Activated CD8-positive, alpha-beta memory T cell treated with anti-CD3 and anti-CD28 coated beads, Interleukin-2, amount 50 U/mL, for 24 hours (primary cell): ENCODE results near the gene NT5C1A.
A peak's percentile ranks its signal among the peaks of the same experiment; 100 is the strongest.

Experiments
- DNase-seq: peaks from one replicate; pipeline ENCODE4 v3.0.0-alpha.2; 2020; ENCODE audit errors: extremely low read depth

Gene NT5C1A

DNA sequence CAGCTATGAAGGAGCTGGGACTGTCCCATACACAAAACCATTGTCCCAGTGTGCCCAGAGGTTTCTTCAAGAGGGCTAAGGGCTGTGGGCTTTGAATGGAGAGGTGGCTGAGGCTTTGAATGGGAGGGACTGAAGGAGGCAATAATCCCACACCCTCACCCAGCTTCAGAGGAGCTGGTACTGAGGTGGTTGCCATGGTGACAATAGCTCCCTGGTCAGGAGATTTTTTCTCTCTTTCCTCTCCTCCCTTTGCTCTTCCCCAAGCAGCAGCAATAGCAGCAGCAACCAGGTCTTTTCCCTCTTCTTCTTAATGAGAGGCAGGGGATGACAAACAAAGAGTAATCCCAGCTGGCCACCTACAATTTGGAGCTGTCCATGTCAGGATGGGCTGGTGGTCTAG is 17.7 kb upstream of the NT5C1A start:
- DNase-seq, result no peak

GRCh38 chr1:39689214-39689613 is 17.3 kb upstream of the NT5C1A start:
- DNase-seq, result no peak

DNA sequence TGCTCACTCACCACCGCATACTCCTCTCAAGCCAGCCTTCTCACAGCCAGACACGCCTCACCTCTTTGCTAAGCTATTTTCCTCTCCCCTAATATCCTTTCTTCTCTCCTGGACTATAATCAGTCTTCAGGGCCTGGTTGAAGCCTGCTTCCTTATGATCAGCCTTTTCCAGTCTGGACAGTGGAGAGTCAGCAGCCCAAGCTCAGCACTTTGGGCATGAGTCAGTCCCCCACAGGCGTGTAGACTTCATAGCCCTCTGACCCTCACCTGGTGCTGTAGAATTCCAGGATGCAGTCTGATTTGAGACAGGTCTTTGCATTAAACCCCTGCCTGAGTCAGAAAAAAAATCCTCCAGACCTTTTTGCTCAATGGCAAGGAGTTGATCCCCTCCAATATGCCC is 16.8 kb upstream of the NT5C1A start:
- DNase-seq, result no peak

GRCh38 chr1:39687243-39687642 is 15.3 kb upstream of the NT5C1A start:
- no peak for DNase-seq

DNA sequence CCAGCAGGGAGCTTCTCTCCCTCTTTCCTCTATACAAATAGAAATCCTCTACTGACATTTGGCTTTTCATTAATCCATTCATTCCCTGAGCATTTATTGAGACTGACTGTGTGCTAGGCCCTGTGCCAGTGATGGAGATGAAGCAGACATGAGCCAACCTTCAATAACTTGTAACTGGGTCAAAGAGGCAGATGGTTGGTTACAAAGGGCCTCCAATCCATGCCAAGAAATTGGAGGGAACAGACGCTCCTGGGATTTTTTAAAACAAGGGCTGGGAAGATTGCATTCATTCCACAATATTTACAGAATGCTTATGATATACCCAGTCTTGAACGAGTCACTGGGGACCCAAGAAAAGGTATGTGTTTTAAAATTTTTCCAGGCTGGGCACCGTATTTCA is 13.2 kb upstream of the NT5C1A start:
- no peak for DNase-seq

DNA sequence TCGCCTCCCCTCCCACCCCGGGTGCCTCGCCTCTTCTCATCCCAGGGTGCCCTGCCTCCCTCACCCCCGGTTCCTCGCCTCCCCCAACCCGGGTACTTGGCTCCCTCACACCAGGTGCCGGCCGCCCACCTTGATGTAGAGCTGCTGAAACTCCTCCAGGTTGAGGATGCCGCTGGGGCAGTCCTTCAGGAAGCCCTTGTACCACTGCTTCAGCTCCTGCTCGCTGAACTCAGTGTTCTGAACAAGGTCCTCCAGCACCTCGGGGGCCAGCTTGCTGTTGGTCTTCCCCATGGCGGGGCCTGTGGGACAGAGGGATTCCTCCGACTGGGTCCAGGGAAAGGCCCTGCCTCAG is 12.4 kb upstream of the NT5C1A start:
- DNase-seq, result no peak

- DNase-seq, result no peak
Observed at GRCh38 chr1:39683591-39684312, 11.8 kb upstream of the NT5C1A start.

GRCh38 chr1:39681999-39682398 is 10.1 kb upstream of the NT5C1A start:
- DNase-seq, result no peak

DNA sequence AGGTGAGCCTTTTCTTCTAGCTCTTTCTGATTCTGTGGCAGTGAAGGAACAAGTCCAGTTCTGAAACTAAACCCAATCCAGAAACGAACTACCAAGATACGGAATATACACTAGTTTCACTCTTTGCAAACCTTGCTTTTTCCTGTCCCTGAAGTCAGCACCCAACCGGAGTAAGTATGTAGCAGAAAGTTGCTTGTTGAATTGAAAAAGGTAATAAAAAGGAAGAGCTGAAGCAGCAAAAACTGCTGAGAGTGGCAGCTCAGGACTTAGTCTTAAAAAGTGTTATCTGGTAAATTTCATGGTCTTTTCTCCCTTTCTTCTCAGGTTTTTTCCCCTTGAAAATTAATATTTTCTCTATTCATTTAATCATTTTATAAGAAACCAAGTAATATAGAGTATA is 9.4 kb upstream of the NT5C1A start:
- no peak for DNase-seq

- DNase-seq, result no peak
Observed at GRCh38 chr1:39680751-39681150, 8.8 kb upstream of the NT5C1A start.

- no peak for DNase-seq
Observed at GRCh38 chr1:39679821-39680220, 7.9 kb upstream of the NT5C1A start.

DNA sequence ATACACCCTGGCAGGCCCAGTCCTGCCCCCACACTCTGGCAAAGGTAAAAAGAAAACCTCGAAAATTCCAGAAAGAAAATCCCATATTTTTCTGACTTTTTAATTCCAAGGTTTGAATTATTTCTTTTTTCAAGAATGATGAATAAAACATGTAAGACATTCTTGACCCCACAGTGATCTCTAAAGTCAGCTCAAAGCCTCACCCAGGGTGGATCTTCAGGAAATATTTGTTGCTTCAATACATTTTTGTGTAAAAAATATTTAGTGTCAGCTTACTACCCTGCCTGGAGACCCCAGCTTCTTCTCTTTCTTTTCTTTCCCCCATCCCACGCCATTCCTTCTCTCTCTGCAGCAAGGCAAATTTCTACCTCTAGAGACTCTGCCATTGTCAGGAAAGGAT is 7.0 kb upstream of the NT5C1A start:
- no peak for DNase-seq

GRCh38 chr1:39677645-39678044 is 5.7 kb upstream of the NT5C1A start:
- DNase-seq, result no peak

DNA sequence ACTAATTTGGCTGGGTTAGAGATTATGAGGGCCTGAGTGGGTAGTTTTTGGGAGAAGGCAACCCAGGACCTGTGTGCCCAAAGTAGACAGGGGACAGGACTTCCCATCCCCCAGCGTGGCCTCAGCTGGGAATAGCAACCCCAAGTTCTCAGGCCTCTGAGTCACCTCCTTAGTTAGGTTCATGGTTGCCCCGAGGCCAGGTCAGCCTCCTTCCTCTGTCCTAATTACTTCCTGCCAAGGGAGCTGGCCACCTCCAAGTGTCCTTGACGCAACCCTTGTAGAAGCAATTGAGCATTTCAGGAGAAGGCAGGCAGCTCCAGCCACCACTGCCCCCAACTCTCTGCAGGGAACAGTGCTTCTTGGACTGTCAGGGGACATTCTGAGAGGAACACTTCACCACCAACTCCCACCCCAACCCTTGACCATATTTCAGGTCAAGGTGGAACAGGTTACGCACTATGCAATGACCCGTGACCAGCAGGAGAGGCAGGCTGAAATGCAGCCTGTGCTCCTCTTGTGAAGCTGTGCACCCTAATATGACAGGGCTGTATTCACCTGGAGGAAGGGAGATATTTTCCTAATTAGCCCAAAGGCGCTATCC is 5.1 kb upstream of the NT5C1A start:
- DNase-seq, result no peak

GRCh38 chr1:39675220-39675619 is 3.3 kb upstream of the NT5C1A start:
- no peak for DNase-seq

DNA sequence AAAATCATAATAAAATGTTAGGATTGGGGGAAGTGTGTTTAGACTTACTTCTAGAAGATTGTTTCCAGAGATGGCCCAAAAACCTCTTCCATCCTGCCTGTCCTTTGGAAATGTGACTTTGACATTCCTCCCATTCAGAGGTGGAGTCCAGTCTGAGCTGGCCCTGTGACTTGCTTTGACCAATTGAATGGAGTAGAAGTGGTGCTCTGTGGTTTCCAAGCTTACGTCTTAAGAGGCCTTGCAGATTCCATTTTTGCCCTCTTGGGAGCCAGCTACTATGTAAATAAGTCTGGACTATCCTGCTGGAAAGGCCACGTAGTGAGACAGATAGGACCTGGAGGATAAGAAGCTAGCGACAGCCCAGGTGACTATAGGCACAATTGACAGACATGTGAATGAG is 1.3 kb upstream of the NT5C1A start:
- DNase-seq, result no peak

GRCh38 chr1:39672551-39672947 is 642 bp upstream of the NT5C1A start:
- no peak for DNase-seq

DNA sequence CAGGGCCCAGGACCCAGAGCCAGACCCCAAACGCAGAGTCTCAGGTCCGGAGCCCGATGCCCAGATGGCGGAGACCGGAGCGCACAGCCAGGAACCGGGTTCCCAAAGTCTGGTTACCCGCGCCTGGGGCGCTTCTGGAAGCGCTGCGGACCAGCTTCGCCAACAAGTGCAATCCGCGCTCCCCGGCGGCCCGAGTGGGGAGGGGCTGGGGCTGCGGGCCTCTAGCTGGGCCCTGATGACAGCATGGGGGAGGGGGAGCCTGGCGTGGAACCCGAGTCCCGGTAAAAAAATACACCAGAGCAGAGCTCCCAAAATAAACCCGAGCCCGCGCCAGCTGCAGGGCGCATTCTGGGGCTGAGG is 494 bp downstream of the NT5C1A start:
- DNase-seq, result no peak

- no peak for DNase-seq
Observed at GRCh38 chr1:39670689-39671088, 1.2 kb downstream of the NT5C1A start.

DNA sequence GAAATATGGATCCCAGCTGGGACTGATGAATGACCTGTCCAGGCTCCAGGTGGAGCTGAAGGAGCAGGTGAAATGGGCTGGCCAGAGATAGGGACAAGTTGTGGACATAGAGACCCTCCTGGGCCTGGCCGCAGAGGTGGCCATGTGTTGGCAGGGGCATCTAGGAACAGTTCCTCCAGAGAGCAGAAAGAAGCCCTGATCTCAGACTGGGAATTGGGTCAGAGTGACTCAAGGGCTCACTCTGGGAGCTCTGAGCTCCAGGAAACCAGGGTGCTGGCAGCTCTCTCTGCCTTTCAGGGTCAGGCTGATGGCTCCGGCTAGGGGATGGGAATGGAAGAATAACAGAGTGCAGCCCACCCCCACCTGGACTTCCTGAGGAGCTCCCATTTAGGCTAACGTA is 3.0 kb downstream of the NT5C1A start:
- no peak for DNase-seq

GRCh38 chr1:39668111-39668510 is 3.8 kb downstream of the NT5C1A start:
- DNase-seq, result no peak

- DNase-seq, result peak; percentile 17
Observed at GRCh38 chr1:39666772-39667171, 5.1 kb downstream of the NT5C1A start.

DNA sequence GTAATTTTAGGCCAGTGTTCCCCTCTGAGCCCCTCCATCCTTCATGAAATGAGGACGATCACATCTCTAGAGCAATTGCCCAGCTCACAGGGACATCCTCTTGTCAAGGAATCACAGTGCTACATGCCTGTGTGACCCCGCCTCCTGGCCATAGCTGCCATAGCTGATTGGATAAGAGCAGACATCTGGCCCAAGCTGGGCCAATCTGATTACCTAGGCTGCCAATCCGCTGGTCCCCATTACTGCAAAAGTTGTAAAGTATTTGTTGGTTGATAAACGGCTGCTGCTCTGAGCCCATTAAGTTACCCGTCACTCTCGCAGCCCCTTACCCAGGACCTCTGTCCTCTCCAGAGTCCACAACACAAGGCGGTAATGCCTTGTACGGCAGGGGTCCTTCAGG is 8.3 kb downstream of the NT5C1A start:
- DNase-seq, result no peak

DNA sequence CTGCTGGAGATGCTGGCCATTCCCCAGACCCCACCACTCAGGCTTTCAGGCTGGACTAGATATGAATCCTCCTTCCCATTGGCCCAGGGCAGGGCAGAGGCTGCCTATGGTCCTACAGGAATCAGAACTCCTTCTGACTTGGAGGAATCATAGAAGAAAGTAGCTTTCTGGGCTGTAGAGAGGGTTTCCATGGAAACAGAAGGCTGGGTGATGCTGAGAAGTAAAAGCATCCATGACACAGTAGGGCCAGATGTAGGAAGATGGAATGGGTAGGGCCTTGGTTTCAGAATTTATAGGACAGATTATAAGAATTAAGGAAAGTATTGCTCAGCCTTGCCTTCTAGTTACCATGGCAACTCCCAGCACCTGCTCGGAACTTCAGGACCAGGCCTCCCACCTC is 9.0 kb downstream of the NT5C1A start:
- DNase-seq, result no peak
